H1 (cell line): ENCODE data around the gene MACROD2. TPM values are rescaled to one million over a fixed set of nuclear protein-coding genes. Genes with fewer than 3 reads are reported as not detected.

Experiments
- ATF2 ChIP-seq: IDR thresholded peaks from 2 replicates; pipeline ENCODE4 v1.6.1; 2012; ENCODE audit warnings: low read length, inconsistent platforms
- BCL11A ChIP-seq, 2 experiments: IDR thresholded peaks; one replicate each; pipeline ENCODE4 v1.6.1; 2011; ENCODE audit warnings: low read depth in 2 of 2, low read length in 2 of 2, mild to moderate bottlenecking in 2 of 2
- BRCA1 ChIP-seq: IDR thresholded peaks from 2 replicates; pipeline ENCODE4 v1.6.1; 2012; ENCODE audit warnings: low read depth, low read length, improper control_type of control experiment
- CBX8 ChIP-seq: fragments of 300-800, 300-1000 bp; sonication (generic); IDR thresholded peaks from 2 replicates; pipeline ENCODE4 v1.7.1; 2016; ENCODE audit warnings: low read depth, low read length, borderline replicate concordance
- CHD7 ChIP-seq: fragments of 300-600 bp; sonication (generic); IDR thresholded peaks from 2 replicates; pipeline ENCODE4 v1.7.1; 2012; ENCODE audit warnings: low read length, moderate library complexity, mild to moderate bottlenecking, inconsistent platforms; ENCODE audit not compliant: insufficient replicate concordance
- JUND ChIP-seq: IDR thresholded peaks from 2 replicates; pipeline ENCODE4 v1.6.1; 2011; ENCODE audit warnings: mild to moderate bottlenecking, improper control_type of control experiment, low read length
- KDM4A ChIP-seq: IDR thresholded peaks from one replicate; pipeline ENCODE4 v1.7.1; 2012; ENCODE audit warnings: low read depth, mild to moderate bottlenecking, moderate library complexity, low read length, inconsistent platforms; ENCODE audit not compliant: severe bottlenecking
- ZNF274 ChIP-seq: IDR thresholded peaks from 2 replicates; pipeline ENCODE4 v1.7.0; 2012; ENCODE audit warnings: low read length, borderline replicate concordance; ENCODE audit errors: extremely low read depth
- polyA plus RNA-seq, 7 experiments: library from polyadenylated mRNA; depleted of rRNA in 3 of 7; stranded (reverse) in 5 of 7; unstranded in 2 of 7; fragments of >200 nt in 5 of 7; fragments of 200-250 nt in 2 of 7; gene quantifications; 1 replicate in 5 of 7; 2 replicates in 1 of 7; 4 replicates in 1 of 7; pipeline versions ENCODE4 v1.2.1 to v1.2.3, GENCODE V29; 2011 to 2013; ENCODE audit warnings: missing spikeins in 2 of 7, mixed read lengths in 2 of 7
- total RNA-seq: library from RNA; stranded (reverse); fragmentation: NEBNext Ultra II Directional; extraction: Animal tissue kit (Norgen Biotek cat#: 25700); gene quantifications from 2 replicates; pipeline ENCODE4 v1.2.1, GENCODE V29; 2021

The MACROD2 gene
- total and polyA plus RNA-seq, 2 of the 8 experiments (the other 6 are each of a cell fraction or from before 2014, with no cell fraction given), result 0.70 to 3.9 TPM

GRCh38 chr20:14337400-14338171 is 342.3 kb downstream of the MACROD2 start, which contains the start of gene FLRT3 (continued):
- TF ChIP-seq KDM4A (no peak), ATF2 (peak; percentile 97), ZNF274 (no peak), BRCA1 (no peak), BCL11A (IDR thresholded peaks at IDR 0.05; ENCODE audit: low read depth in 2 of 2, low read length in 2 of 2) (no peak), CHD7 (no peak), JUND (peak; percentile 81), CBX8 (no peak)
